HG02943 (cell line): ENCODE measurements around the gene HOXC5.

Source experiments
- ATAC-seq: cut with Tn5 transposase; IDR thresholded peaks from one replicate; pipeline ENCODE4 v1.9.1; 2021; ENCODE audit warnings: mild to moderate bottlenecking, low read depth, moderate library complexity; ENCODE audit not compliant: unreplicated experiment

HOXC5 gene

GRCh38 chr12:53995378-53996239 is 37.2 kb upstream of the HOXC5 start:
- no peak for ATAC-seq

DNA sequence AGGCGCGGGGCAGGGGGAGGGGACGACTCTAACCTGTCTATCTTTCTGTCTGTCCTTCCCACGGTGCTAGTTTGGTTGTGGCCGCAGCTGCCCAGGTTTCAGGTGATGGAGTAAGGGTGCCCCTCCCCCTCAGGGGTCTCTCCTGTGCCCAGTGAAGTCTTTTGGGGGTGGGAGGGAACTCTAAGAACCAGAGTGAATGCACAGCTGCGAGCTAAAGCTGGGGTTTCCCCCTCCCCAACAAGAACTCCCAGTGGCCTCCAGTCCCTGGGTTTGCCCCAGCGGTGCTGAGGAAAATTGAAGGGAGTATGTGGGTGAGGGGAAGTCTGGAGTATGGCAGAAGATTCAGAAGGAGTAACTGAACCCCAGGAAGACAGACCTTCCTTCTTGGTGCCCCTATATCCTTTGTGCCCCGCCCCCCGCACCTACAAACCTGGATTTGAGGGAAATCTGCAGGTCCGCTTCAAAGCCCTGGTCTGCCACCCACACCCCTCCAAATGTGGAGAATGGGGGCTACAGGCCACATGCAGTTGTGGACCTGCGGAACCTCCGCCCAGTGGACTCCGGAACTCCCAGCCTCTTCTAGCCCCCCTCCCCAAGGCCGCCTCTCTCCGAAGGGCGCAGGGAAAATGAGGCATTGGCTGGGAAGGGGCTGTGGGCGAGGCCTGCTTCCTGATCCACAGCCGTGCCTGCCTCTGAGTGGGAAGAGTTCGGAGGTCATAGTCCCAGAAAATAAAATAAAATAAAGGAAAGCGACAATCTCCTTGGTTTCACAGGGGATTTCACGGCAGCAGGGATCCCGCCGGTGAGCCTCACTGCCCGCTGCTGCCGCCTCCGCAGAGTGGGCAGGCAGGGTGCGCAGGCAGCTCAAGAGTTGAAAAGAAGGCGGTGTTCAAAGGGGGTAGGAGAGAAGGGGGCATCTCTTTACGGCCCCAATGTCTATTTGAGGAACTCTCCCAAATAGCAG is 36.3 kb upstream of the HOXC5 start:
- no peak for ATAC-seq

GRCh38 chr12:53997204-53998109 is 35.4 kb upstream of the HOXC5 start:
- no peak for ATAC-seq

DNA sequence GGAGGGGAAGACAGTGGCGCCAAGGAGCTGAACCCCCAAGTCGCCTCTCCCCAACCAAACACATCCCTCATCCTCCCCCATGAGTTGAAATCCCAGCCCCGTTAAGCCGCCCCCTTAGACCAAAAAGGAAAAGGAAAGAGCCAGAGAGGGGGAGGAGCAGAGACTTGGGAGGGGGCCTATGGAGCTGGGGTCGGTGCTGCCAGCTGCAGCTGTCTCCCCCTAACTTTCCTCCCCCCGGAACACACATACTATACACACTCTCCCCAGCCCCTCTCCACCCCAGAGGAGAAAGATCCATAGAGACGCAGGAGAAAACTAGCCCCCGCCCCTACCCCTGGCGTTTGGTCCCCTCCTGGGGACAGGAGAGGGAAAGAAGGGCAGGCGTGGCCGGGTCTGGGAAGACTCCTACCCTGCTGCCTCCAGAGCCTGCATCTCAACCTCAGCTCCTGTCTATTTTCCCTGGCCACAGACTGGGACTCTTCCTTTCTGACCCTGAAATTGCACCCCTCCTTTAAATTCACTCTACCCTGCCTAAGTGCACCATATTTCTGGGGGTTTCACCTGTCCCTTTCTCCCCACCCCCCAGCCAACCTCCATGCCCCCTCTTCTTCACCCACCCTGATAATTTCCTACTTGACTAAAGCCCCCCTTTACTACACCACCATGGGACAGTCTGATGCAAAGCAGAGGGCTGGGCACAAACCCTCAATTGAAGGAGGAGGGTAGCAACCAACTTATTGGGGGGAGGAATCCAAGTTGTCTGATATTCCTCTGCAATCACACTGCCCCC is 34.5 kb upstream of the HOXC5 start:
- ATAC-seq, result no peak

DNA sequence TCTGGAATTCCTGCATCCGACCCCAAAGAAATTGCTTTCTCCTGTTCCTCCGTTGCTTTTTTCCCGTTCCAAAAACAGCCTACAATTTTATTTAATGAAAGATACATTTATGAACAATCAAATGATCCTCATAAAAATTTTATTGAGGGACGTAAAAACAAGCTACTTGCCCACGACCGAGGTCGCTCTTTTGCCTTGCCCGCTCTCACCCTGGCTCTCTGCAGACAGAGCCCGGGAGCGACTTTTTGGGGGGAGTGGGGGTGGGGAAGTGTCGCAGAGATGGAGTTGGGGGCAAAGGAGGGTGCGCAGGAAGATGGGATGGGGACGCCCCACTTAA is 34.0 kb upstream of the HOXC5 start:
- no peak for ATAC-seq

DNA sequence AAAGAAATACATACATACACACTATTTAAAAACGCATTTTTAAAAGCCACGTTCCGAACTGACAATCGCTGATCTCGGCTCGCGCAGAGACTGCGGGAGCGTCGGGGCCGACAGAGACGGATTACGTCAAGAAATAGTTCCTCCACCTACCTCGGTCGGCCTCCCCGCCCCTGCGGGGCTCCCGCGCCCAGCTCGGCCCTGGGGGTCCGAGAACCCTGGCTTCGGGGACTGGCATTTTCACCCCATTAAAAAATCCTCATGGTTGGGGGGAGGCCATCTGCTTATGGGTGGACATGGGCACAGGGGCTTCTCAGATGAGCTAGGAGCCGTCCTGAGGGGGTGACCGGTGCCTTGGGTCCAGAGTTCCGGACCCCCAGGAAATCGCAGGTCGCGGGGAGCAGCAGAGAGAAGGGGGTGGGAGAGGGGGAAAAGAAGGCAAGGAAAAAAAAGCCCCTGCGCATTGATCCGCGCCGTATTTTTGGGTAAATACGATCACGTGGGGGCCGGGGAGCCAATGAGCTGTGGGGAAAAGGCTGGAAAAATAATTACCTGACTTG is 33.2 kb upstream of the HOXC5 start:
- ATAC-seq, result no peak

- no peak for ATAC-seq
Measured at GRCh38 chr12:54000116-54001114, 32.4 kb upstream of the HOXC5 start, which contains the start of gene HOXC9. HOXC9 (plus strand) TSS chr12:54000161; CDS start chr12:54000189, 28 bp downstream.

DNA sequence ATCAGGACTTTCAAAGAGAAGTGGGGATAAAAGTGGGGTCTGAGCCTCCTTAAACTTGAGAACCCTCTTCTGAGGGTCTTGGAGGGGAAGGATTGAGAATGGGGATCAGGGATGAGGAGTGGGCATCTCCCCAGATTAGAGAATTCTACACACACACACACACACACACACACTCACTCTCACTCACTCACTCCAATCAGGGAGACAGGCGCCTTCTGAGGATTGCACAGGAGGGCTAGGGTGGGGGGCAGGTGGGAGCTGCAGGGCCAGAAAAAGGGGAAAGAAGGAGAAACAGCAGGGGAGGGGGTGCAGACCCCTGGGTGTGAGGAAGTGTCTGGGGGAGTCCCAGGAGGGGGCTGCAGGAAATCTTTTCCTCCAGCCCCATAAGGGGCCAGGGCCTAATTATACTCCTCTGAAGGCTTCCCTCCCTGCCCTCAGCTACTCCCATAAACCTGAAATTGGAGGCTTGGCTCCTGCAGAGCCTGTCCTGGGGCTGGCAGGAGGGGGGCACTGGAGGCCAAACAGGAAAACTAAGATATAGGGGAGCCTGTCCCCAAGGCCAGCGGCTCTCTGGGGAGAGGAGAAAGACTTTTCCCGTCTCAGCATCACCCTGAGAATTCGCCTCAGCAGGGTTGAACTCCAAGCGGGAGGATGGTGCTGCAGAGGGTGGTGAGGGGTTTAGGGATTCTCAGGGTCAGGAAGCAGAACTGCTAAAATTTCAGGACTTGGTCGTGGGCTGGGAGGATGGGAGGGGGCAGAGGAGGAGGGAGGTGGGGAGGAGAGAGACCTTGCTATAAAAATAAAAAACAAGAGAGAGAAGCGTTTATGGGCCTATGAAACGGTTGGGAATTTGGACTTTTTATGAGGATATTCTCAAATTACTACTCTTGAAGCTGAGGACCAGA is 31.3 kb upstream of the HOXC5 start:
- no peak for ATAC-seq

GRCh38 chr12:54002278-54002914 is 30.5 kb upstream of the HOXC5 start:
- no peak for ATAC-seq

DNA sequence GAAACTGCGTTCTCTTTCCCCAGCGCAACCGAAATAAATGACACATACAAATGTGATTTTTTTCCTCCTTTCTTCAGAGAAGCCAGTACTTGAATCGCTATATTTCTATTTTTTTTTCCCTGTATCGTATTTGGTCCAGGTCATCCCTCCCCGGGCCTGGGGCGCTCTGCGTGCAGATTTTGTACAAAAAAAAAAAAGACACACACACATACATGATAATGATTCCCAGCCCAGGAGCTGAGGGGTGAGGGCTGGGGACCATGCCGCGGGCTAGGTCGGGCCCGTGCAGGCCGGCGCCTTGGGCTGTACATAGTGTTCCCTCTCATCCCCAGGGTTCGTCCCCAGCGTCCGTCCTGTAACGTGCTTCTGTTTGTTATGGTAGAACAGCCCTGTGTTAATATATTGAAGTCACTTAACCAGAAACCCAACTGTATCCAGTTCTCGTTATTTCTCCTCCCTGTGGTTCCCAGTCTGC is 29.9 kb upstream of the HOXC5 start:
- no peak for ATAC-seq

- no peak for ATAC-seq
Measured at GRCh38 chr12:54003625-54004024, 29.2 kb upstream of the HOXC5 start.

DNA sequence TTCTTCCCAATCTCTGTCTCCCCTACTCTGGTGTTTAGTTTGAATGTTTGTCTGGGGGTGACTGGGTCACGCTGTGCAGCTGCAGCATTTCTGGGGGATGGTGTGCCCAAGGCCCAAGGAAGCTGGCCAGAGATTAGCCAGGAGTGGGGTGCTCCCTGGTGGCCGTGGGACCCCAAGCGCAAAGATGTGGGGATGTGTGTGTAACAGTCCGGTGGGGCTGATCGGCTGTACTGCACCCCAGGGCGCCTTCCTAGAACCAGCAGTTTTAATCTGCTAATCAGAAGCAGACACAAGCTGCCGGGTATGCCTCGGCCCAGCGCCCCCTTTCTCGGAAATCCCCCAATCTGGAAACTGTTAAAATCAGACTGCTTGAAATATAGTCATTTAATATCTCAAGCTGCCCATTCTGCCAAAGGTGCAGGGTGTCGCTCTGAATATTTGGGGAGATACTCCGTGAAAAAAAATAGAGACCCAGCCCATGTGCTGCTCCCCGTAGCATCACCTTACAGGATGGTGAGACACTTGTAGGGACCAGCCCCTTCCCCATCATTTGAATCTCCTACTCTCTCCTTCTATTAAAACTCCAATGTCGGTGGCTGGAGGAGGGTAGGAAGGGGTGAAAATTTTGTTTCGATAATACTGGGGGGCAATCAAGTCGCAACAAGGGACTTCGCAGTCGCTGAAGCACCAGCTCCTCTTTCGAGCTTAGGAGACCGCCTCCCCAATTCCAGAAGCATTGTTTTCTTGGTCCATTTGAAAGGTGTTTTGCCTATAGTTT is 28.6 kb upstream of the HOXC5 start:
- no peak for ATAC-seq

GRCh38 chr12:54004841-54005530 is 27.9 kb upstream of the HOXC5 start:
- no peak for ATAC-seq

DNA sequence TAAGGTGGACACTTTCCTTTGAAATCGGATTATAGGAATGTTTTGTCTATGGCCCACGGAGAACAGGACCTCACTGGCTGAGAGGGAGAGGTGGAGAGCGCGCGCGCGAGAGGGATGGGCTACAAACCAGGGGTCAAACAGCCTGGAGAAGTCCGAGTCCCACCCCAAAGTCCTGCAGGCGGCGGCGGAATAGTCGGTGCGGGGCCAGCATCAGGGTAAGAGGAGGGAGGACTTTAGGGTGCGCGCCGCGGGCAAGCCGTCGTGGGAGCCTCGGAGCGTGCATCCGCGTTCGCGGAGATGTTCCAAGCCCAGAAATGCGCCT is 27.4 kb upstream of the HOXC5 start:
- ATAC-seq, result no peak

DNA sequence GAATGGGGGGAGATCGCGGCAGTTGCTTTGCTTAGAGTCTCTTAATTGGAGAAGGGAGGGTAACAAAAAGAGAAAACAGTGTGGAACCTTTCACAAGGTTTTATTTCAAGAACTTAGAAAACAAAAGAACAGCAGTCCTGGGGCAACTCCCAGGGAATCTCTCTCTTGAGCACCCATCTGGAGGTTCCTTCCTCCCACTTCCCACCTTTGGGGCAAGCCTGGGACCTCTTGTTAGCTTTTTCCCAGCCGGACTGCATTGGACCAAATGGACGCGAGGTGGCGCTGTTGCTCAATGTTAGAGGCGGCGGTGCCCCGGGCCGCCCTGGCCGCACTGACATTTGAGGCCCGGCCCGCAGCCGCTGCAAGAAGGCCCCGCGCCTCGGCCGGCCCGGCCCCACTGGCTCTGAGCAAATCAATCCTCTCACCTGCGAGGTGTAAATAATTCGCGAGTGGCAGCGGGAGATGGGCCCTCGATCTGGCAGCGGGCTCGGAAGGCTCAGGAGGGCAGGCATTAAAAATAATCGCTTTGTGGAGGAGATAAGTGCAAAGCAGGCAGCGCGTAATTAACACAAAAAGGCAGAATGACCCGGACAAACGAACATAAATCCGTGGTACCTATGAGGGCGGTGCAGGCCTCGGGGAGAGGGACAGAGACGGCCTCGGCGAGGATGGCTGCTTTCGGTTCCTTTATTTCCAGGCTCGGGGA is 26.8 kb upstream of the HOXC5 start:
- ATAC-seq, result no peak
